ENCODE results near the gene SCN10A. TPM values are rescaled to one million over a fixed set of nuclear protein-coding genes. Genes with fewer than 3 reads are reported as not detected.
A peak's percentile ranks its signal among the peaks of the same experiment; 100 is the strongest.

The SCN10A gene
- total and polyA plus RNA-seq, 9 of the 15 experiments (the other 6 are each of a cell fraction or from before 2014, with no cell fraction given), result not detected

DNA sequence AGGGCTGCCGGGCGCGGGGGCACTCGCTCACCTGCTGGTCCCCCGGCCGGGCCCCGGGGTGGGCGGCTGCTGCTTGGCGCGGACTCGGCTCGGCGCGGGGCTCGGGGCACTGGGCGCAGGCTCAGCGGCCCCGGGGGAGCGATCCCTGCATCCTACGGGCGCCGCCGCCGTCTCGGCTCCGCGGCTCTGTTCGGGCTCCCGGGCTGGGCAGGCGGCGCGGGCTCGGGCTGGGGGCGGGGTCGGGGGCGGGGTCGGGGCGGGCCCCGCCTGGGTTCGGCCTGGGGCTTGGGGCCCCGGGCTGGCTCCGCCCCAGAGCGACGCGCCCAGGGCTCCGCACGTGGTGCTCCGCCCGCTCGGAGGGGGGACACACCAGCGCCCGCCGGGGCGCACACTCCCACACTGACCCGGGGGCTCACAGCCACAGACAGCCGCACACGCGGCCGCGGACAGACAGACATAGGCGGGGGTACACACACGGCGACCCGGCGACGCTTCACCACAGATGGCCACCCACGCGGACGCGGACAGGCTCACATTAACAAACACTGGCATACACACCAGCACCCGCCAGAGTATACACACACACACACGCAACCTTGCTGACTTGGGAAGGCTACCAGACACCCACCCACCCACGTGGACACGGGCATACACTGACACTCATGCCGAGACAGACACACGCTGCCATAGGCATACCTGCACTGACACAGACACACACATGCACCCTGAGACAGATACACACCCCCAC is 166.3 kb downstream of the SCN10A start, which contains the start of gene SCN5A (continued):
- TF ChIP-seq ARID3A (IDR thresholded peaks at IDR 0.05; ENCODE audit: borderline replicate concordance, low read depth, low read length) (no peak), ZNF77 (CRISPR knock-in tag; IDR thresholded peaks at IDR 0.05) (no peak), MECOM (CRISPR knock-in tag; IDR thresholded peaks at IDR 0.05) (no peak), DPF2 (IDR thresholded peaks at IDR 0.05) (peak; percentile 34; the same call in 1 of the 2 replicates), NR2C2 (CRISPR knock-in tag; IDR thresholded peaks at IDR 0.05) (no peak), NR2C2 (tag; IDR thresholded peaks at IDR 0.05) (no peak), BRD4 (IDR thresholded peaks at IDR 0.05) (no peak), SMAD1 (IDR thresholded peaks at IDR 0.05; ENCODE audit: low read depth, low read length, partially characterized antibody) (no peak), RERE (CRISPR knock-in tag; IDR thresholded peaks at IDR 0.05; ENCODE audit: borderline replicate concordance) (no peak), PHB (CRISPR knock-in tag; IDR thresholded peaks at IDR 0.05) (no peak), GATAD2A (IDR thresholded peaks at IDR 0.05) (no peak), SAFB2 (IDR thresholded peaks at IDR 0.05; ENCODE audit: borderline replicate concordance, low read depth, low read length, severe bottlenecking) (no peak), TCF7L2 (IDR thresholded peaks at IDR 0.05; ENCODE audit: low read depth, low read length) (no peak), CHD1 (IDR thresholded peaks at IDR 0.05; ENCODE audit: low read length) (no peak), ZNF431 (CRISPR knock-in tag; IDR thresholded peaks at IDR 0.05) (no peak), LEF1 (IDR thresholded peaks at IDR 0.05) (no peak), FOXJ2 (tag; IDR thresholded peaks at IDR 0.05) (no peak)
- TF ChIP-seq, protein P1, sequence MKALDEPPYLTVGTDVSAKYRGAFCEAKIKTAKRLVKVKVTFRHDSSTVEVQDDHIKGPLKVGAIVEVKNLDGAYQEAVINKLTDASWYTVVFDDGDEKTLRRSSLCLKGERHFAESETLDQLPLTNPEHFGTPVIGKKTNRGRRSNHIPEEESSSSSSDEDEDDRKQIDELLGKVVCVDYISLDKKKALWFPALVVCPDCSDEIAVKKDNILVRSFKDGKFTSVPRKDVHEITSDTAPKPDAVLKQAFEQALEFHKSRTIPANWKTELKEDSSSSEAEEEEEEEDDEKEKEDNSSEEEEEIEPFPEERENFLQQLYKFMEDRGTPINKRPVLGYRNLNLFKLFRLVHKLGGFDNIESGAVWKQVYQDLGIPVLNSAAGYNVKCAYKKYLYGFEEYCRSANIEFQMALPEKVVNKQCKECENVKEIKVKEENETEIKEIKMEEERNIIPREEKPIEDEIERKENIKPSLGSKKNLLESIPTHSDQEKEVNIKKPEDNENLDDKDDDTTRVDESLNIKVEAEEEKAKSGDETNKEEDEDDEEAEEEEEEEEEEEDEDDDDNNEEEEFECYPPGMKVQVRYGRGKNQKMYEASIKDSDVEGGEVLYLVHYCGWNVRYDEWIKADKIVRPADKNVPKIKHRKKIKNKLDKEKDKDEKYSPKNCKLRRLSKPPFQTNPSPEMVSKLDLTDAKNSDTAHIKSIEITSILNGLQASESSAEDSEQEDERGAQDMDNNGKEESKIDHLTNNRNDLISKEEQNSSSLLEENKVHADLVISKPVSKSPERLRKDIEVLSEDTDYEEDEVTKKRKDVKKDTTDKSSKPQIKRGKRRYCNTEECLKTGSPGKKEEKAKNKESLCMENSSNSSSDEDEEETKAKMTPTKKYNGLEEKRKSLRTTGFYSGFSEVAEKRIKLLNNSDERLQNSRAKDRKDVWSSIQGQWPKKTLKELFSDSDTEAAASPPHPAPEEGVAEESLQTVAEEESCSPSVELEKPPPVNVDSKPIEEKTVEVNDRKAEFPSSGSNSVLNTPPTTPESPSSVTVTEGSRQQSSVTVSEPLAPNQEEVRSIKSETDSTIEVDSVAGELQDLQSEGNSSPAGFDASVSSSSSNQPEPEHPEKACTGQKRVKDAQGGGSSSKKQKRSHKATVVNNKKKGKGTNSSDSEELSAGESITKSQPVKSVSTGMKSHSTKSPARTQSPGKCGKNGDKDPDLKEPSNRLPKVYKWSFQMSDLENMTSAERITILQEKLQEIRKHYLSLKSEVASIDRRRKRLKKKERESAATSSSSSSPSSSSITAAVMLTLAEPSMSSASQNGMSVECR (CRISPR knock-in tag; IDR thresholded peaks at IDR 0.05), result peak; percentile 56; the same call in 1 of the 2 replicates
